ENCODE measurements around the gene GNPAT.

Gene GNPAT

GRCh38 chr1:231233735-231234417, 7.1 kb upstream of the GNPAT start:
- TF ChIP-seq TAF1 (IDR thresholded peaks at IDR 0.05; ENCODE audit: borderline replicate concordance, low read depth, low read length) (no peak), POLR2AphosphoS5 (IDR thresholded peaks at IDR 0.05; ENCODE audit: low read depth, low read length) (no peak), POLR2A (IDR thresholded peaks at IDR 0.05; ENCODE audit: low read depth, low read length) (no peak)
- FAIRE-seq (no peak), DNase-seq (ENCODE audit: insufficient read length) (no peak)

DNA sequence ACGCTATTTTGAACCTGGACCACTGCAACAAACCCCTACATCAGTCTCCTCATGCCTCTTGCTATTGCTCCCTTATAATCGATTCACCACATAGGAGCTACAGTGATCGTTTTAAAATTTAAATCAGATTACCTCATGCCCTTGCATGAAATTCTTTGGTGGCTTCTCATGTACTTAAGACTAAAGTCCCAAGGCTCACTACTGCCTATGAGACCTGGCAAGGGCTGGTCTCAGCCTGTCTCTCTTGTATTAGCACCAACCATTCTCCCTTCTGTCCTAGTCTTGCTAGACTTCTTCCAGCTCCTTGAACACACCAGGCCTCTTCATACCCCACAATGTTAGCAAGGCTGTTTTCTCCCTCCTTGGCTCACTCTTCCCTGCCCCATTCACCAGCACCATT, 6.5 kb upstream of the GNPAT start:
- no peak for TF ChIP-seq POLR2AphosphoS5 (IDR thresholded peaks at IDR 0.05; ENCODE audit: low read depth, low read length)
- TF ChIP-seq TAF1 (IDR thresholded peaks at IDR 0.05; ENCODE audit: borderline replicate concordance, low read depth, low read length): no peak
- no peak for TF ChIP-seq POLR2A (IDR thresholded peaks at IDR 0.05; ENCODE audit: low read depth, low read length)
- FAIRE-seq: no peak

GRCh38 chr1:231235526-231236207, 5.3 kb upstream of the GNPAT start:
- no peak for FAIRE-seq
- DNase-seq (ENCODE audit: insufficient read length): no peak
- TF ChIP-seq TAF1 (IDR thresholded peaks at IDR 0.05; ENCODE audit: borderline replicate concordance, low read depth, low read length): no peak

More for the DNA sequence above, 6.5 kb upstream of the GNPAT start:
- no peak for DNase-seq (ENCODE audit: insufficient read length)

- no peak for TF ChIP-seq POLR2A (IDR thresholded peaks at IDR 0.05; ENCODE audit: low read depth, low read length)
- TF ChIP-seq TAF1 (IDR thresholded peaks at IDR 0.05; ENCODE audit: borderline replicate concordance, low read depth, low read length): no peak
- no peak for TF ChIP-seq POLR2AphosphoS5 (IDR thresholded peaks at IDR 0.05; ENCODE audit: low read depth, low read length)
- FAIRE-seq: no peak
- no peak for DNase-seq (ENCODE audit: insufficient read length)
Measured at GRCh38 chr1:231236208-231236591, 4.8 kb upstream of the GNPAT start.

GRCh38 chr1:231236938-231237337, 4.1 kb upstream of the GNPAT start:
- DNase-seq (ENCODE audit: insufficient read length) (no peak), FAIRE-seq (no peak)
- TF ChIP-seq POLR2A (IDR thresholded peaks at IDR 0.05; ENCODE audit: low read depth, low read length) (no peak), POLR2AphosphoS5 (IDR thresholded peaks at IDR 0.05; ENCODE audit: low read depth, low read length) (no peak), TAF1 (IDR thresholded peaks at IDR 0.05; ENCODE audit: borderline replicate concordance, low read depth, low read length) (no peak)

GRCh38 chr1:231238298-231238697, 2.7 kb upstream of the GNPAT start:
- TF ChIP-seq POLR2A (IDR thresholded peaks at IDR 0.05; ENCODE audit: low read depth, low read length) (no peak), TAF1 (IDR thresholded peaks at IDR 0.05; ENCODE audit: borderline replicate concordance, low read depth, low read length) (no peak), POLR2AphosphoS5 (IDR thresholded peaks at IDR 0.05; ENCODE audit: low read depth, low read length) (no peak)
- no peak for DNase-seq (ENCODE audit: insufficient read length)
- FAIRE-seq: no peak

DNA sequence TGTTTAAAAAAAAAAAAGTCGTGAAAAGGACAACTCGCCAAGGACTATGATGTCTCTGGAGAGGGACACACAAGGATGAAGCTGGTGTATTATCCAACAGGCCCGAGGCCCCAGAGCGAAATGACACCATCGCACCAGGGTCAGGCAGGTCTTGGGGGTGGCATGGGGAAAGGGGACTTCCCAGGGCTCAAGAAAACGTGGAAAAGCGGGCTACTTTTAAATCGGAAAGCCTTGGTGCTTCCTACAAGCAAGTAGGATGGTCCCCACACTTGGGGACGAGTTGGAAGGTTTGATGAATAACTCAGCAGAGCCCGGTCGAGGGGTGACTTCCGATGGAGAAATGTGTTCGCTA, 505 bp upstream of the GNPAT start:
- FAIRE-seq (peak; percentile 54), DNase-seq (ENCODE audit: insufficient read length) (no peak)
- no peak for TF ChIP-seq POLR2A (IDR thresholded peaks at IDR 0.05; ENCODE audit: low read depth, low read length)
- no peak for TF ChIP-seq POLR2AphosphoS5 (IDR thresholded peaks at IDR 0.05; ENCODE audit: low read depth, low read length)
- no peak for TF ChIP-seq TAF1 (IDR thresholded peaks at IDR 0.05; ENCODE audit: borderline replicate concordance, low read depth, low read length)

GRCh38 chr1:231241750-231242149, 738 bp downstream of the GNPAT start:
- no peak for DNase-seq (ENCODE audit: insufficient read length)
- FAIRE-seq: no peak
- no peak for TF ChIP-seq POLR2AphosphoS5 (IDR thresholded peaks at IDR 0.05; ENCODE audit: low read depth, low read length)
- no peak for TF ChIP-seq TAF1 (IDR thresholded peaks at IDR 0.05; ENCODE audit: borderline replicate concordance, low read depth, low read length)
- no peak for TF ChIP-seq POLR2A (IDR thresholded peaks at IDR 0.05; ENCODE audit: low read depth, low read length)

DNA sequence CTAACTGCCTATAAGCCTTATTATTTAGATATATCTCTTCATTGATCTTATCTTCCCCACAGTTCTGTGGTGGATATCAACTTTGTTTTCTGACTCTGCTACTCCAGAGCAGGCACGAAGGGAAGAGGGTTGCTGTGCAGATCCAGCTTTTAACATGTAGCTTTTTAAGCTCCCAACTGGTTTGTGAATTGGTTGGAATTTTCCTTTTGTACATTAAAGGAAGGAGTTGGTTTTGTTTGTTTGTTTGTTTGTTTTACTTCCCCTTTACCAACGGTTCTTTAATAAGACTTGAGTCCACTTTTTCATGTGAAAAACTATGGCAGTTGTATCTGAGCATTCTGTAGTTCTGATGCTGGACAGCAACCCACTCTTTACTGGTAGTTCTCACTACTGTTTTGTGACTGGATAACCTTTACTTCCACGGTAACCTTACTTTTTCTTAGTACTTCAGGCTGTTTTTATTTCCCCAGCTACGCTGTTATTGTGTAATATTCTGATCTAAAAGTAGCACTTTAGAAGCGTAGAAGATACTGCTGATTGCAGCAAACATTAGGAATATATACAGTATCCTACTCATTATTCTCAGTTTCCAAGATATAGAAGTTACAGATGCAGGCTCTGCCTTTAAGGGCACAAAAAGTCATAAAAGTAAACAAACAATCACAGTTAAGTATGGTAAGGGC, 1.6 kb downstream of the GNPAT start:
- TF ChIP-seq POLR2A (IDR thresholded peaks at IDR 0.05; ENCODE audit: low read depth, low read length): no peak
- no peak for TF ChIP-seq TAF1 (IDR thresholded peaks at IDR 0.05; ENCODE audit: borderline replicate concordance, low read depth, low read length)
- TF ChIP-seq POLR2AphosphoS5 (IDR thresholded peaks at IDR 0.05; ENCODE audit: low read depth, low read length): no peak
- DNase-seq (ENCODE audit: insufficient read length) (no peak), FAIRE-seq (no peak)

DNA sequence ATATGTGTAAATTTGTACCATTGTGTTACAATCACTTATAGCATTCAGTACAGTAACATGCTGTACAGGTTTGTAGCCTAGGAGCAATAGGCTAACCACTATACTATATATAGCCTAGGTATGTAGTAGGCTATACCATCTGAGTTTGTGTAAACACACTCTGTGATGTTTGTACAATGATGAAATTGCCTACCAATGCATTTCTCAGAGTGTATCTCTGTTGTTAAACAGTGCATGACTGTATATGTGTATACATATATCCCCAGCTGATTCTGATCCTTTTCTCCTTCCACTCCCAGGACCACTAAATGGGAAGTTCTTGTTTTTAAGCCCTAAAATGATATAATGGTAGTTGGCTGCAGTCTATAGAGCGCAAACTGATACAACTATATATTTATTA, 7.8 kb downstream of the GNPAT start:
- no peak for TF ChIP-seq POLR2A (IDR thresholded peaks at IDR 0.05; ENCODE audit: low read depth, low read length)
- TF ChIP-seq POLR2AphosphoS5 (IDR thresholded peaks at IDR 0.05; ENCODE audit: low read depth, low read length): no peak
- no peak for TF ChIP-seq TAF1 (IDR thresholded peaks at IDR 0.05; ENCODE audit: borderline replicate concordance, low read depth, low read length)
- FAIRE-seq: no peak

DNA sequence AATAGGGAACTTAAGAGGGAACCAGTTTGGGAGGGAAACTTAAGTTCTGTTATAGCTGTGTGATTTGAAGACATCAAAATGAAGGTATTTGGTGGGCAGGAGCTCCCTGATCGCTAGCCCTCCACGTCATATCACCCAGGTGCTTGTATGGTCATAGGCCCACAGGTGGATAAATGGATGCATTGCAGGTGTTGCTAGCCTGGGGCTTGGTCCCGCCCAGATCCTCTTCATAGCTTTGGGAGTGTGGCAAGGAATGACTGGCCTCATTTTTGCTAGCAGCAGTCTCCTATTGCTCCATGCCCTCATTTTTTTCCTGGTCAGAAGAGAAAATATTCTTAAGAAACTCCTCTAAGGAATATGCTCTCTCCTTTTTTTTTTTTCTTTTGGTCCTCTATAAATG, 11.3 kb downstream of the GNPAT start:
- no peak for FAIRE-seq
- DNase-seq (ENCODE audit: insufficient read length): no peak
- no peak for TF ChIP-seq POLR2A (IDR thresholded peaks at IDR 0.05; ENCODE audit: low read depth, low read length)
- no peak for TF ChIP-seq TAF1 (IDR thresholded peaks at IDR 0.05; ENCODE audit: borderline replicate concordance, low read depth, low read length)
- no peak for TF ChIP-seq POLR2AphosphoS5 (IDR thresholded peaks at IDR 0.05; ENCODE audit: low read depth, low read length)

More for the DNA sequence above, 7.8 kb downstream of the GNPAT start:
- no peak for DNase-seq (ENCODE audit: insufficient read length)

DNA sequence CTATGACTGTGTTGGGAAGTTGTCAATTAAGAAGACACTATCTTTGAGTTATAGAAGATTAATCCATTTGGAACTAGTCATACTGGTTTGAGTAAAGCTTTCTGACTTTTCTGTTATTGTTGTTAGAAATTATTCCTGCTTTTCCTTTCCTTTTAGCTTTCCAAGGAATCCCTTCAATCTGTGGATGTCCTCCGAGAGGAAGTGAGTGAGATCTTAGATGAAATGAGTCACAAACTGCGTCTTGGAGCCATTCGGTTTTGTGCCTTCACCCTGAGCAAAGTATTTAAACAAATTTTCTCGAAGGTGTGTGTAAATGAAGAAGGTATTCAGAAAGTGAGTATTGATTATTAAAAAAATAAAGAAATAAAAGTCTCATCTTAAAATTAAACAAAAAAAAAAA, 19.3 kb downstream of the GNPAT start:
- DNase-seq (ENCODE audit: insufficient read length) (no peak), FAIRE-seq (no peak)
- no peak for TF ChIP-seq POLR2AphosphoS5 (IDR thresholded peaks at IDR 0.05; ENCODE audit: low read depth, low read length)
